ENCODE measurements around the gene USP28.
"Not testable (repeated sequence)": the region's sequence is repeated elsewhere in the genome, so short reads cannot be mapped to it uniquely, and the experiment has no call there.

Gene USP28

GRCh38 chr11:113773416-113774173 is 101.8 kb downstream of the USP28 start, which contains the start of gene ZW10:
Gene ZW10, minus strand, starts transcription at chr11:113773692. Its CDS starts 26 bp downstream, at chr11:113773666.
- Histone ChIP-seq H3K27ac (peak within 1 kb of the TSS; percentile 70 to 91), H3K4me3 (peak within 1 kb of the TSS; percentile 60 to 91), H3K36me3 (peaks cover 0 to 8% (median under 1%) of the 10 kb centered on the region in 3 donors), H3K9me3 (no peaks in the 10 kb centered on the region), H3K4me1 (peaks cover 0 to 28% (median 11%) of the 10 kb centered on the region in 4 donors), H3K27me3 (no peaks in the 10 kb centered on the region)
- intact Hi-C loops (cut with DNase I; ENCODE audit: low total_unique reads) = loop anchor here (10.0 kb wide), 1 partner anchor 101 kb away; the partner anchor contains the start of gene USP28
- peak; percentile 97 to 98 for DNase-seq
- TF ChIP-seq, protein P1, sequence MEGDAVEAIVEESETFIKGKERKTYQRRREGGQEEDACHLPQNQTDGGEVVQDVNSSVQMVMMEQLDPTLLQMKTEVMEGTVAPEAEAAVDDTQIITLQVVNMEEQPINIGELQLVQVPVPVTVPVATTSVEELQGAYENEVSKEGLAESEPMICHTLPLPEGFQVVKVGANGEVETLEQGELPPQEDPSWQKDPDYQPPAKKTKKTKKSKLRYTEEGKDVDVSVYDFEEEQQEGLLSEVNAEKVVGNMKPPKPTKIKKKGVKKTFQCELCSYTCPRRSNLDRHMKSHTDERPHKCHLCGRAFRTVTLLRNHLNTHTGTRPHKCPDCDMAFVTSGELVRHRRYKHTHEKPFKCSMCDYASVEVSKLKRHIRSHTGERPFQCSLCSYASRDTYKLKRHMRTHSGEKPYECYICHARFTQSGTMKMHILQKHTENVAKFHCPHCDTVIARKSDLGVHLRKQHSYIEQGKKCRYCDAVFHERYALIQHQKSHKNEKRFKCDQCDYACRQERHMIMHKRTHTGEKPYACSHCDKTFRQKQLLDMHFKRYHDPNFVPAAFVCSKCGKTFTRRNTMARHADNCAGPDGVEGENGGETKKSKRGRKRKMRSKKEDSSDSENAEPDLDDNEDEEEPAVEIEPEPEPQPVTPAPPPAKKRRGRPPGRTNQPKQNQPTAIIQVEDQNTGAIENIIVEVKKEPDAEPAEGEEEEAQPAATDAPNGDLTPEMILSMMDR (IDR thresholded peaks at IDR 0.05) = peak; percentile 73 to 79

- Histone ChIP-seq H3K27ac (peak overlapping the region; percentile 70 to 91), H3K4me3 (peak overlapping the region; percentile 60 to 91), H3K27me3 (no peaks in the 10 kb centered on the region), H3K36me3 (peaks cover 0 to 14% (median 6%) of the 10 kb centered on the region in 3 donors), H3K4me1 (peaks cover 0 to 23% (median 8%) of the 10 kb centered on the region in 4 donors), H3K9me3 (no peaks in the 10 kb centered on the region)
- peak in 1 of 2 donors; percentile 36 for DNase-seq
- TF ChIP-seq, protein P1 (IDR thresholded peaks at IDR 0.05) = no peak
- intact Hi-C loops (cut with DNase I; ENCODE audit: low total_unique reads) = loop anchor here (10.0 kb wide), 1 partner anchor 102 kb away; the partner anchor contains the start of gene USP28
Measured at GRCh38 chr11:113773092-113773415, 102.3 kb downstream of the USP28 start.

GRCh38 chr11:113771964-113772363 is 103.4 kb downstream of the USP28 start:
- TF ChIP-seq, protein P1 (IDR thresholded peaks at IDR 0.05) = no peak
- Histone ChIP-seq H3K4me1 (peaks cover 0 to 18% (median 6%) of the 10 kb centered on the region in 4 donors), H3K4me3 (no peak overlapping the region), H3K36me3 (peaks cover 0 to 24% (median 13%) of the 10 kb centered on the region in 3 donors), H3K9me3 (no peaks in the 10 kb centered on the region), H3K27me3 (no peaks in the 10 kb centered on the region), H3K27ac (no peak overlapping the region)
- DNase-seq = no peak
- intact Hi-C loops (cut with DNase I; ENCODE audit: low total_unique reads) = loop anchor here (10.0 kb wide), 1 partner anchor 103 kb away; the partner anchor contains the start of gene USP28

DNA sequence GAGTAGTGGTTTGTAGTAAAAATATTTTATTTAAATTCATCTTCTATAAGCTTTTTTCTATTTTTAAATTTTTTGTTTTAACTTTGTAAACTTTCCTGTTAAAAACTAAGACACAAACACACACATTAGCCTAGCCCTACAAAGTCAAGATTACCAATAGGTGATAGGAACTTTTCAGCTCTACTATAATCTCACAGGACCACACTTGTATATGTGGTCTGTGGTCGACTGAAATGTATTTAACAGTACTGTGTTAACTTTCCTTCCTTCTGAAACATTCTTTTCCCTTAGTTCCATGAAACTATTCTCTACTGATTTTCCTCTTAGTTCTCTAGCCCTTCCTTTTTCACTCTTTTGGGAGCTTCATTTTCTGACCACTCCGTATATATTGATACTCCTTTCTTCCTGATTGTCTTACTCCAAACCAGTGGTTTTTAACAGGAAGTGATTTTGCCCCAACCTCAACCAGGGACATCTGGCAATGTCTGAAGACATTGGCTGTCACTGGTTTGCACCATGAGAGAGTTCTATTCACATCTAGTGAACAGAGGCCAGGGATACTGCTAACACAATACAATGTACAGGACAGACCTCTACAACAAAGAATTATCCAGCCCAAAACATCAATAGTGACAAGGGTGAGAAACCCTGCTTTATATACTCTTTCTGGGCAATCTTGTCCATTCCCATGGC is 110.7 kb downstream of the USP28 start:
- H3K27me3 ChIP-seq = no peaks in the 10 kb centered on the region
- H3K4me3 ChIP-seq = no peak overlapping the region
- peaks cover 10 to 49% (median 46%) of the 10 kb centered on the region in 3 donors for H3K36me3 ChIP-seq
- H3K9me3 ChIP-seq = no peaks in the 10 kb centered on the region
- TF ChIP-seq, protein P1 (IDR thresholded peaks at IDR 0.05) = no peak
- H3K27ac ChIP-seq = no peak overlapping the region
- peaks cover 0 to 3% (median 0%) of the 10 kb centered on the region in 4 donors for H3K4me1 ChIP-seq
- intact Hi-C loops (cut with DNase I; ENCODE audit: low total_unique reads) = no loop called here
- DNase-seq = no peak

DNA sequence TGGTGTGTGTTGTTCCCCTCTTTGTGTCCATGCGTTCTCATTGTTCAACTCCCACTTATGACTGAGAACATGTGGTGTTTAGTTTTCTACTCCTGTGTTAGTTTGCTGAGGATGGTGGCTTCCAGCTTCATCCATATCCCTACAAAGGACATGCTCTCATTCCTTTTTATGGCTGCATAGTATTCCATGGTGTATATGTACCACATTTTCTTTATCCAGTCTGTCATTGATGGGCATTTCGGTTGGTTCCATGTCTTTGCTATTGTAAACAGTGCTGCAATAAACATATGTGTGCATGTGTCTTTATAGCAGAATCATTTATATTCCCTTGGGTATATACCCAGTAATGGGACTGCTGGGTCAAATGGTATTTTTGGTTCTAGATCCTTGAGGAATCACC is 112.3 kb downstream of the USP28 start:
- H3K4me3 ChIP-seq; H3K4me1 ChIP-seq; H3K9me3 ChIP-seq; DNase-seq; H3K27me3 ChIP-seq; H3K27ac ChIP-seq; intact Hi-C loops (cut with DNase I; ENCODE audit: low total_unique reads): not testable (repeated sequence)
- peaks cover 24 to 58% (median 52%) of the 10 kb centered on the region in 3 donors for H3K36me3 ChIP-seq

GRCh38 chr11:113760241-113760640 is 115.1 kb downstream of the USP28 start:
- intact Hi-C loops (cut with DNase I; ENCODE audit: low total_unique reads) = no loop called here
- DNase-seq = no peak
- no peak overlapping the region for H3K4me3 ChIP-seq
- TF ChIP-seq, protein P1 (IDR thresholded peaks at IDR 0.05) = no peak
- H3K36me3 ChIP-seq = peaks cover 50 to 69% (median 63%) of the 10 kb centered on the region in 3 donors
- no peak overlapping the region for H3K27ac ChIP-seq
- no peaks in the 10 kb centered on the region for H3K9me3 ChIP-seq
- H3K27me3 ChIP-seq = no peaks in the 10 kb centered on the region
- no peaks in the 10 kb centered on the region for H3K4me1 ChIP-seq
